Measurements from ENCODE around the gene SPSB4. TPM values are rescaled to one million over a fixed set of nuclear protein-coding genes. Genes with fewer than 3 reads are reported as not detected.

Gene SPSB4
- total and polyA plus RNA-seq, 4 donors: 0.19 to 1.9 (median 0.87) TPM

DNA sequence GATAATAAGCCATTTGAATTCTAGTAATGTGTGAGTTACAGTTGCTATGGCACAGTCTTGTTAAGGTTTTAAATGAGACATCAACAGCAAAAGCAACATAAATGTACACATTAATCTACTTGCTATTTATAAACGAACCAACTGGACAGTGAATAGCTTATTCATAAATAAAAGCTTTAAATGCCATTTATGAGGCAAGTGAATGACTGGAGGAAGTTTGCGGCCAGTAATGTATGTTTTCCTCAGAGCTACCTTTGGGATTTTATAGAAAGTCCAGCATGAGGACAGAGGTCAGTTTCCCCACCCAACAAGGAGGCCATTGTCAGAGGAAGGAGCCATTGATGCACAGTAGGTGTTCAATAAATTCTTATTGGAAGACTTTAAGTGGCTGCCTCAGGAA, 132.5 kb downstream of the SPSB4 start:
- TF ChIP-seq EGR1 (IDR thresholded peaks at IDR 0.05; ENCODE audit: low read depth in 2 of 2): no peak
- no peak for DNase-seq (ENCODE audit: low spot score)
- H3K4me3 ChIP-seq (ENCODE audit: low read depth in 1 of 3, low read length in 3 of 3): no peak overlapping the region
- H3K4me1 ChIP-seq (ENCODE audit: control insufficient read depth in 4 of 4, insufficient read depth in 4 of 4, low read length in 3 of 4): no peaks in the 10 kb centered on the region
- H3K27me3 ChIP-seq (ENCODE audit: control insufficient read depth in 4 of 4, insufficient read depth in 4 of 4, low read length in 3 of 4): peaks cover 0 to 4% (median 0%) of the 10 kb centered on the region in 4 donors
- no peak overlapping the region for H3K9ac ChIP-seq (ENCODE audit: low read depth in 1 of 2, low read length in 2 of 2)
- peaks cover 0 to 1% (median 0%) of the 10 kb centered on the region in 4 donors for H3K9me3 ChIP-seq (ENCODE audit: control insufficient read depth in 4 of 4, low read length in 3 of 4)
- H3K36me3 ChIP-seq (ENCODE audit: control insufficient read depth in 4 of 4, insufficient read depth in 3 of 4, low read depth in 1 of 4, low read length in 3 of 4): no peaks in the 10 kb centered on the region
- 44% methylated on average over 2 of the region's 2 CpGs for WGBS
- H3K27ac ChIP-seq (ENCODE audit: low read depth in 1 of 2, low read length in 2 of 2): no peak overlapping the region

- peaks cover 0 to 4% (median 0%) of the 10 kb centered on the region in 4 donors for H3K27me3 ChIP-seq (ENCODE audit: control insufficient read depth in 4 of 4, insufficient read depth in 4 of 4, low read length in 3 of 4)
- no peaks in the 10 kb centered on the region for H3K4me1 ChIP-seq (ENCODE audit: control insufficient read depth in 4 of 4, insufficient read depth in 4 of 4, low read length in 3 of 4)
- H3K36me3 ChIP-seq (ENCODE audit: control insufficient read depth in 4 of 4, insufficient read depth in 3 of 4, low read depth in 1 of 4, low read length in 3 of 4): no peaks in the 10 kb centered on the region
- 73% methylated on average over 4 of the region's 4 CpGs for WGBS
- no peak overlapping the region for H3K4me3 ChIP-seq (ENCODE audit: low read depth in 1 of 3, low read length in 3 of 3)
- H3K27ac ChIP-seq (ENCODE audit: low read depth in 1 of 2, low read length in 2 of 2): no peak overlapping the region
- no peak for DNase-seq (ENCODE audit: low spot score)
- H3K9me3 ChIP-seq (ENCODE audit: control insufficient read depth in 4 of 4, low read length in 3 of 4): peaks cover 0 to 1% (median 0%) of the 10 kb centered on the region in 4 donors
- TF ChIP-seq RXRA (IDR thresholded peaks at IDR 0.05): no peak
- TF ChIP-seq HNF4G (IDR thresholded peaks at IDR 0.05): no peak
- TF ChIP-seq RAD21 (IDR thresholded peaks at IDR 0.05): no peak
- no peak for TF ChIP-seq JUND (IDR thresholded peaks at IDR 0.05)
- TF ChIP-seq, protein P1, sequence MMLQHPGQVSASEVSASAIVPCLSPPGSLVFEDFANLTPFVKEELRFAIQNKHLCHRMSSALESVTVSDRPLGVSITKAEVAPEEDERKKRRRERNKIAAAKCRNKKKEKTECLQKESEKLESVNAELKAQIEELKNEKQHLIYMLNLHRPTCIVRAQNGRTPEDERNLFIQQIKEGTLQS (IDR thresholded peaks at IDR 0.05): no peak
- no peak for TF ChIP-seq HNF4A (conservative IDR thresholded peaks at IDR 0.05)
- no peak for TF ChIP-seq YY1 (IDR thresholded peaks at IDR 0.05)
- TF ChIP-seq CTCF (IDR thresholded peaks at IDR 0.05; ENCODE audit: low read depth, low read length, missing input control): no peak
- no peak for TF ChIP-seq FOXA1 (IDR thresholded peaks at IDR 0.05)
- TF ChIP-seq SP1 (IDR thresholded peaks at IDR 0.05): no peak
- TF ChIP-seq ZBTB33 (IDR thresholded peaks at IDR 0.05): no peak
- no peak for TF ChIP-seq NR2F2 (IDR thresholded peaks at IDR 0.05)
- TF ChIP-seq EGR1 (IDR thresholded peaks at IDR 0.05; ENCODE audit: low read depth in 2 of 2): no peak
- TF ChIP-seq TAF1 (conservative IDR thresholded peaks at IDR 0.05): no peak
- TF ChIP-seq, protein P2, sequence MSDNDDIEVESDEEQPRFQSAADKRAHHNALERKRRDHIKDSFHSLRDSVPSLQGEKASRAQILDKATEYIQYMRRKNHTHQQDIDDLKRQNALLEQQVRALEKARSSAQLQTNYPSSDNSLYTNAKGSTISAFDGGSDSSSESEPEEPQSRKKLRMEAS (IDR thresholded peaks at IDR 0.05): no peak
- no peak for TF ChIP-seq FOXA2 (IDR thresholded peaks at IDR 0.05)
- no peak for TF ChIP-seq REST (IDR thresholded peaks at IDR 0.05)
- TF ChIP-seq GABPA (IDR thresholded peaks at IDR 0.05 in 1 of 2, conservative IDR thresholded peaks at IDR 0.05 in 1 of 2): no peak
- no peak overlapping the region for H3K9ac ChIP-seq (ENCODE audit: low read depth in 1 of 2, low read length in 2 of 2)
Observed at GRCh38 chr3:141184430-141184829, 133.3 kb downstream of the SPSB4 start.

Measured in liver (tissue), 9 donors.